ENCODE results near the gene SRPK3. TPM values are rescaled to one million over a fixed set of nuclear protein-coding genes. Genes with fewer than 3 reads are reported as not detected.
"Not testable (repeated sequence)": the region's sequence is repeated elsewhere in the genome, so short reads cannot be mapped to it uniquely, and the experiment has no call there.

SRPK3 gene
- total RNA-seq, 1 donor from 2014 or later = 0.50 TPM

DNA sequence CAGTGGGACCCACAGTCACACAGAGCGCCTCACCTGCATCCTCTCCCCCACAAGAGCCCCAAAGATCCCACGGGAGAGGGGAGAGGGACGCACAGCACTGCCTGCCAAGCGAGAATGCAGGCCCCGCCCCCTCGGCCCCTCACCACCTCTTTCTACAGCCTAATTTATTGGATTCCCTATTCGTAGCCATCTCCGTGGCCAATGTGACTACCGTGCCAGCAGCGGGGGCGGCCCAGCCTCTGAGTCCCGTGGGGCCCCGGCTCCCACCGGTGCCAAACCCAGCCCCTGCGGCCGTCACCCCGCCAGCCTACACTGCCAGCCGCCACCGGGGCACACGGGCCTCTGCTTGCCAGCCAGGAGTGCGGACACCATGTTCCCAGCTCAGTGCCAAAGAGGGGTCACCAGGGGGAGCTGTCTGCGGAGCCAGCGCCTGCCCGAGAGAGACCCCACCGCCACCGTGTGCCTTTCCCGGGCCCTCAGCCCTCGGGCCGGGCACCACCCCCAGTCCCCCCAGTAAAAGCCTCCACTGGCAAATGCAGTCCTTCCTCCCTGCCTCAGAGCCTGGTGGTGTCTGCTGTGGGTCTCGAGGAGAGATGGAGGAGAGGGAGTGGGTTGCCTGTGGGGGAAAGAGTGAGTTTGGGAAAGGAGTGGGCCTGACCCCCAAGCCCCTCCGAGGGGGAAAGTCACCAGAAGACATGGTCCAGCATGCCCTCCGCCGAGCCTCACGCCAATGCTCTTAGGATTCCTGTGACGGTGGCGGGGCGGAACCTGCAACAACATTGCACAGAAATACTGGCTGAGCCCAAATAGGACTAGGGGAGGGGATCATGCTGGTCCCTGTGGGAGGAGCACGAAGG lies 36.4 kb upstream of the SRPK3 start:
- no peaks in the 10 kb centered on the region for H3K4me1 Mint-ChIP-seq (ENCODE audit: low read depth)
- no peak for DNase-seq (ENCODE audit: low spot score)
- H3K36me3 Mint-ChIP-seq (ENCODE audit: low read depth) = no peaks in the 10 kb centered on the region
- H3K27ac Mint-ChIP-seq (ENCODE audit: unreplicated experiment) = no peak overlapping the region
- peaks cover 6% of the 10 kb centered on the region for H3K9me3 Mint-ChIP-seq (ENCODE audit: low read depth)
- H3K4me3 Mint-ChIP-seq (ENCODE audit: unreplicated experiment) = no peak overlapping the region
- TF ChIP-seq CTCF (IDR thresholded peaks at IDR 0.05) = peak; percentile 37
- no peaks in the 10 kb centered on the region for H3K27me3 Mint-ChIP-seq (ENCODE audit: low read depth)

GRCh38 chrX:153745067-153745433 lies 35.8 kb upstream of the SRPK3 start:
- DNase-seq (ENCODE audit: low spot score); H3K27ac Mint-ChIP-seq (ENCODE audit: unreplicated experiment); H3K4me1 Mint-ChIP-seq (ENCODE audit: low read depth); H3K4me3 Mint-ChIP-seq (ENCODE audit: unreplicated experiment); H3K9me3 Mint-ChIP-seq (ENCODE audit: low read depth); H3K36me3 Mint-ChIP-seq (ENCODE audit: low read depth); H3K27me3 Mint-ChIP-seq (ENCODE audit: low read depth): not testable (repeated sequence)

GRCh38 chrX:153746359-153746758 lies 34.5 kb upstream of the SRPK3 start:
- Mint-ChIP-seq H3K27me3 (ENCODE audit: low read depth) (no peaks in the 10 kb centered on the region), H3K9me3 (ENCODE audit: low read depth) (peaks cover 6% of the 10 kb centered on the region), H3K27ac (ENCODE audit: unreplicated experiment) (no peak overlapping the region), H3K36me3 (ENCODE audit: low read depth) (no peaks in the 10 kb centered on the region), H3K4me1 (ENCODE audit: low read depth) (no peaks in the 10 kb centered on the region), H3K4me3 (ENCODE audit: unreplicated experiment) (no peak overlapping the region)
- DNase-seq (ENCODE audit: low spot score) = no peak
- TF ChIP-seq CTCF (IDR thresholded peaks at IDR 0.05) = no peak

DNA sequence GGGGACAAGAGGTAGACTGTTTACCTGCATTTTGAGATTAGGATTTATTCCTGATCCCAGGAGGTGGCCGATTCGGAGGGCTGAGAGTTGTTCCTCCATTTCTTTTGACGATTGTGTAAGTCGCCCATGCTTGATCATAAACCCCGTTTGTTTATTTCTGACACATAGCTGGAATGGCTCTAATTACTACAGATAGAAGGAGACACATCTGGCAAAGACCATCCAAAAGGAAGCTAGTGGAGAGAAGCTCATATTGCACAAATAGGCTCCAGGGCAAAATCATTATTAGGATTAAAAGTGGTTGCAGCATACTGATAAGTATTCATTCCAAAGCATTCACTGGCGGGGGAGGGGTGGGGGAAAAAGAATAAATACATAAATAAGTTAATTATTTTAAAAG lies 33.9 kb upstream of the SRPK3 start:
- not testable (repeated sequence) for H3K27me3 Mint-ChIP-seq (ENCODE audit: low read depth); H3K4me3 Mint-ChIP-seq (ENCODE audit: unreplicated experiment); H3K27ac Mint-ChIP-seq (ENCODE audit: unreplicated experiment); DNase-seq (ENCODE audit: low spot score); H3K9me3 Mint-ChIP-seq (ENCODE audit: low read depth); H3K36me3 Mint-ChIP-seq (ENCODE audit: low read depth); H3K4me1 Mint-ChIP-seq (ENCODE audit: low read depth)

- not testable (repeated sequence) for H3K27me3 Mint-ChIP-seq (ENCODE audit: low read depth); DNase-seq (ENCODE audit: low spot score); H3K9me3 Mint-ChIP-seq (ENCODE audit: low read depth); H3K4me1 Mint-ChIP-seq (ENCODE audit: low read depth); H3K36me3 Mint-ChIP-seq (ENCODE audit: low read depth); H3K4me3 Mint-ChIP-seq (ENCODE audit: unreplicated experiment); H3K27ac Mint-ChIP-seq (ENCODE audit: unreplicated experiment)
These were observed 31.8 kb upstream of the SRPK3 start for GRCh38 chrX:153749017-153749416.

- no peak for TF ChIP-seq CTCF (IDR thresholded peaks at IDR 0.05)
- no peak for DNase-seq (ENCODE audit: low spot score)
- H3K4me3 Mint-ChIP-seq (ENCODE audit: unreplicated experiment) = no peak overlapping the region
- H3K36me3 Mint-ChIP-seq (ENCODE audit: low read depth) = no peaks in the 10 kb centered on the region
- no peaks in the 10 kb centered on the region for H3K4me1 Mint-ChIP-seq (ENCODE audit: low read depth)
- no peak overlapping the region for H3K27ac Mint-ChIP-seq (ENCODE audit: unreplicated experiment)
- H3K9me3 Mint-ChIP-seq (ENCODE audit: low read depth) = peaks cover 9% of the 10 kb centered on the region
- H3K27me3 Mint-ChIP-seq (ENCODE audit: low read depth) = no peaks in the 10 kb centered on the region
These were observed 30.6 kb upstream of the SRPK3 start for GRCh38 chrX:153750127-153750774.
